GM10266 (cell line): ENCODE results near the gene ST7.

ENCODE experiments used
- DNase-seq: peaks from one replicate; pipeline ENCODE4 v3.0.0; 2012; ENCODE audit errors: extremely low spot score
- TF ChIP-seq, protein P1 (sequence below): IDR thresholded peaks from 2 replicates; pipeline ENCODE4 v1.5.1; 2012; ENCODE audit warnings: mild to moderate bottlenecking, low read depth; ENCODE audit not compliant: control insufficient read depth, insufficient read depth; ENCODE audit errors: missing control alignments

ST7 gene

DNA sequence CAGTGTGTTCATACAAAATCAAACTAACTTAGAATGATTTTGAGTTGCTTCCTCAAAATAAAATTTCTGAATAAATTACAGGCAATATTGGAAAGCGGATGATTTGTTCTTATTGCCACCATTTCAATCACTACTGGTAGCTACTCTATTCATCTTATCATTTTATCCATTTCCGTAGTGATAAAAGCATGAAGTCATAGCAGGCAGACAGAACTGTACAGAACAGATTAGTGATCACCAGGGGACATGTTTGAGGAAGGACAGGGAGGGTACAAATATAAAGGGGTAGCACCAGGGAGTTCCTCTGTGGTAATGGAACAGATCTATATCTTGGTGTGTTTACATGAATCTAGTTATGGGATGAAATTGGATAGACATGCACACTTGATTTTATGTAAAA, 231.1 kb downstream of the ST7 start:
- DNase-seq = no peak
- TF ChIP-seq, protein P1, sequence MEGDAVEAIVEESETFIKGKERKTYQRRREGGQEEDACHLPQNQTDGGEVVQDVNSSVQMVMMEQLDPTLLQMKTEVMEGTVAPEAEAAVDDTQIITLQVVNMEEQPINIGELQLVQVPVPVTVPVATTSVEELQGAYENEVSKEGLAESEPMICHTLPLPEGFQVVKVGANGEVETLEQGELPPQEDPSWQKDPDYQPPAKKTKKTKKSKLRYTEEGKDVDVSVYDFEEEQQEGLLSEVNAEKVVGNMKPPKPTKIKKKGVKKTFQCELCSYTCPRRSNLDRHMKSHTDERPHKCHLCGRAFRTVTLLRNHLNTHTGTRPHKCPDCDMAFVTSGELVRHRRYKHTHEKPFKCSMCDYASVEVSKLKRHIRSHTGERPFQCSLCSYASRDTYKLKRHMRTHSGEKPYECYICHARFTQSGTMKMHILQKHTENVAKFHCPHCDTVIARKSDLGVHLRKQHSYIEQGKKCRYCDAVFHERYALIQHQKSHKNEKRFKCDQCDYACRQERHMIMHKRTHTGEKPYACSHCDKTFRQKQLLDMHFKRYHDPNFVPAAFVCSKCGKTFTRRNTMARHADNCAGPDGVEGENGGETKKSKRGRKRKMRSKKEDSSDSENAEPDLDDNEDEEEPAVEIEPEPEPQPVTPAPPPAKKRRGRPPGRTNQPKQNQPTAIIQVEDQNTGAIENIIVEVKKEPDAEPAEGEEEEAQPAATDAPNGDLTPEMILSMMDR = no peak

GRCh38 chr7:117185124-117185523, 231.8 kb downstream of the ST7 start:
- DNase-seq = no peak
- TF ChIP-seq, protein P1 = no peak

GRCh38 chr7:117186218-117187010, 233.1 kb downstream of the ST7 start:
- no peak for DNase-seq

DNA sequence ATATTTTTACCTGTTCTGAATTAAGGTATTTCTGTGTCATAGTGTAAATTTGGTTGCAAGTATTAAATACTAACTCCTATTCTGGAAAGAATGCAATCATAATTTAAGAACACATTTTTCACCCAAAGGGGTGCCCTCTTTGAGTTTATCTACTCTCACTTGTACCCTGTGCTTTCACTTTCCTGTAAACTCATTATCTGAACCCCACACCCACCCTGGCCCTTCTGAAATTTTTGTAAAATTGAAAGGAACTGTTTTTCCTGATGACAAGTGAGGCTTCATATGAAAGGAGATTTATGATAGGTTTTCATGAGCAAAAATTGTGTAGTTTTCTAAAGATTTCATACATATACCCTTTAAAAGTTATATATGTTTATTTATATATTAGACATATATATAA, 235.1 kb downstream of the ST7 start:
- TF ChIP-seq, protein P1 = no peak

More at GRCh38 chr7:117186218-117187010, 233.1 kb downstream of the ST7 start:
- TF ChIP-seq, protein P1 = no peak

DNA sequence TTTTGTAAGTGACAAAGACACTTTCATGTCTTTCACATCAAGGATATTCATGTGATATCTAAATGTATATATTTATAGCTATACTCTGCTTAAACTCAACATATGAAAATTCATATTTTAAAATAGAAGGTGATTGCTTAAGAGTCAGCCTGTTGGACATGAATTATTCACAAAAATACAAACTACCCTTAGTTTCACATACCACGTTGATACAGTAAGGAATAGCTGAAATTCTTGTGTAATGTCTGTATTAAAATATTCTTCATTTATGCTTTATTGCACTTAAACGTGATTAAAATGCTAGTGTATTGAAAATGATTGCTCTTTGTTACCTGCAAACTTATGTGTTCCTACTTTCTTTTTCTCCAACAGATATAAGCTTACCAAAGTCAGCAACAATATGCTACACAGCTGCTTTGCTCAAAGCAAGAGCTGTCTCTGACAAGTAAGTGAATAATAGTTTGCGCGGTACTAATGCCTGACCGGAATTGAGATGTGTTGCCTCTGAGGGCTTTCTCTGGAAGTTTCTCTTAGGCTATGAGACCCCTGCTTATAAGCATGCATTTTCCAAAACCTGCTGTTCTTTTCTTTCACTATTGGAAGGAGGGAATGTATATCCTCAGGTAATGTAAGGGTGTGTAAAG, 235.8 kb downstream of the ST7 start:
- TF ChIP-seq, protein P1 = no peak
- no peak for DNase-seq

More for the DNA sequence above, 235.1 kb downstream of the ST7 start:
- DNase-seq = no peak

DNA sequence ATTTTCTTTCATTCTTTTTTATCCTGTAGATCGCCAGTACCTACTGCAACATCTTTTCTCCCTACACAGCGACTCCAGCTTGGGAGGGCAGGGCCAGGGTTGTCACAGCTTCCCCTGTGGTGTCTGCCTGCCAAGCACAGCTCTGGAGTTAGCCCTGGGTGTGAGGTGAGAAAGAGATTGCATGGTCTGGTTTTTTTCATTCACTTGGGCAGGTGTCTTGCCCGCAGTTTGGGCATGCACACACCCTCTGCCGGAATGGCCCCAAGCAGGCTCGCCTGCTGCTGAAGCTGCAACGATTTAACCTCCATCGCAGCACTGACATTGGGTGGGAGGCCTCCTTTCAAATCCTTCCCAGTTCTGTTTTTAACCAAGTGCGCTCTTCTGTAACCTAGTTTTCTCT, 236.8 kb downstream of the ST7 start:
- TF ChIP-seq, protein P1 = no peak
- no peak for DNase-seq

GRCh38 chr7:117190746-117191435, 237.6 kb downstream of the ST7 start:
- TF ChIP-seq, protein P1 = no peak
- no peak for DNase-seq
